ENCODE data around the gene TARS1. TPM values are rescaled to one million over a fixed set of nuclear protein-coding genes. Genes with fewer than 3 reads are reported as not detected.

TARS1 gene
- total and polyA plus RNA-seq, 2 of the 8 experiments (the other 6 are each of a cell fraction or from before 2014, with no cell fraction given) = 94.4 to 445 TPM

- TF ChIP-seq, protein P1, sequence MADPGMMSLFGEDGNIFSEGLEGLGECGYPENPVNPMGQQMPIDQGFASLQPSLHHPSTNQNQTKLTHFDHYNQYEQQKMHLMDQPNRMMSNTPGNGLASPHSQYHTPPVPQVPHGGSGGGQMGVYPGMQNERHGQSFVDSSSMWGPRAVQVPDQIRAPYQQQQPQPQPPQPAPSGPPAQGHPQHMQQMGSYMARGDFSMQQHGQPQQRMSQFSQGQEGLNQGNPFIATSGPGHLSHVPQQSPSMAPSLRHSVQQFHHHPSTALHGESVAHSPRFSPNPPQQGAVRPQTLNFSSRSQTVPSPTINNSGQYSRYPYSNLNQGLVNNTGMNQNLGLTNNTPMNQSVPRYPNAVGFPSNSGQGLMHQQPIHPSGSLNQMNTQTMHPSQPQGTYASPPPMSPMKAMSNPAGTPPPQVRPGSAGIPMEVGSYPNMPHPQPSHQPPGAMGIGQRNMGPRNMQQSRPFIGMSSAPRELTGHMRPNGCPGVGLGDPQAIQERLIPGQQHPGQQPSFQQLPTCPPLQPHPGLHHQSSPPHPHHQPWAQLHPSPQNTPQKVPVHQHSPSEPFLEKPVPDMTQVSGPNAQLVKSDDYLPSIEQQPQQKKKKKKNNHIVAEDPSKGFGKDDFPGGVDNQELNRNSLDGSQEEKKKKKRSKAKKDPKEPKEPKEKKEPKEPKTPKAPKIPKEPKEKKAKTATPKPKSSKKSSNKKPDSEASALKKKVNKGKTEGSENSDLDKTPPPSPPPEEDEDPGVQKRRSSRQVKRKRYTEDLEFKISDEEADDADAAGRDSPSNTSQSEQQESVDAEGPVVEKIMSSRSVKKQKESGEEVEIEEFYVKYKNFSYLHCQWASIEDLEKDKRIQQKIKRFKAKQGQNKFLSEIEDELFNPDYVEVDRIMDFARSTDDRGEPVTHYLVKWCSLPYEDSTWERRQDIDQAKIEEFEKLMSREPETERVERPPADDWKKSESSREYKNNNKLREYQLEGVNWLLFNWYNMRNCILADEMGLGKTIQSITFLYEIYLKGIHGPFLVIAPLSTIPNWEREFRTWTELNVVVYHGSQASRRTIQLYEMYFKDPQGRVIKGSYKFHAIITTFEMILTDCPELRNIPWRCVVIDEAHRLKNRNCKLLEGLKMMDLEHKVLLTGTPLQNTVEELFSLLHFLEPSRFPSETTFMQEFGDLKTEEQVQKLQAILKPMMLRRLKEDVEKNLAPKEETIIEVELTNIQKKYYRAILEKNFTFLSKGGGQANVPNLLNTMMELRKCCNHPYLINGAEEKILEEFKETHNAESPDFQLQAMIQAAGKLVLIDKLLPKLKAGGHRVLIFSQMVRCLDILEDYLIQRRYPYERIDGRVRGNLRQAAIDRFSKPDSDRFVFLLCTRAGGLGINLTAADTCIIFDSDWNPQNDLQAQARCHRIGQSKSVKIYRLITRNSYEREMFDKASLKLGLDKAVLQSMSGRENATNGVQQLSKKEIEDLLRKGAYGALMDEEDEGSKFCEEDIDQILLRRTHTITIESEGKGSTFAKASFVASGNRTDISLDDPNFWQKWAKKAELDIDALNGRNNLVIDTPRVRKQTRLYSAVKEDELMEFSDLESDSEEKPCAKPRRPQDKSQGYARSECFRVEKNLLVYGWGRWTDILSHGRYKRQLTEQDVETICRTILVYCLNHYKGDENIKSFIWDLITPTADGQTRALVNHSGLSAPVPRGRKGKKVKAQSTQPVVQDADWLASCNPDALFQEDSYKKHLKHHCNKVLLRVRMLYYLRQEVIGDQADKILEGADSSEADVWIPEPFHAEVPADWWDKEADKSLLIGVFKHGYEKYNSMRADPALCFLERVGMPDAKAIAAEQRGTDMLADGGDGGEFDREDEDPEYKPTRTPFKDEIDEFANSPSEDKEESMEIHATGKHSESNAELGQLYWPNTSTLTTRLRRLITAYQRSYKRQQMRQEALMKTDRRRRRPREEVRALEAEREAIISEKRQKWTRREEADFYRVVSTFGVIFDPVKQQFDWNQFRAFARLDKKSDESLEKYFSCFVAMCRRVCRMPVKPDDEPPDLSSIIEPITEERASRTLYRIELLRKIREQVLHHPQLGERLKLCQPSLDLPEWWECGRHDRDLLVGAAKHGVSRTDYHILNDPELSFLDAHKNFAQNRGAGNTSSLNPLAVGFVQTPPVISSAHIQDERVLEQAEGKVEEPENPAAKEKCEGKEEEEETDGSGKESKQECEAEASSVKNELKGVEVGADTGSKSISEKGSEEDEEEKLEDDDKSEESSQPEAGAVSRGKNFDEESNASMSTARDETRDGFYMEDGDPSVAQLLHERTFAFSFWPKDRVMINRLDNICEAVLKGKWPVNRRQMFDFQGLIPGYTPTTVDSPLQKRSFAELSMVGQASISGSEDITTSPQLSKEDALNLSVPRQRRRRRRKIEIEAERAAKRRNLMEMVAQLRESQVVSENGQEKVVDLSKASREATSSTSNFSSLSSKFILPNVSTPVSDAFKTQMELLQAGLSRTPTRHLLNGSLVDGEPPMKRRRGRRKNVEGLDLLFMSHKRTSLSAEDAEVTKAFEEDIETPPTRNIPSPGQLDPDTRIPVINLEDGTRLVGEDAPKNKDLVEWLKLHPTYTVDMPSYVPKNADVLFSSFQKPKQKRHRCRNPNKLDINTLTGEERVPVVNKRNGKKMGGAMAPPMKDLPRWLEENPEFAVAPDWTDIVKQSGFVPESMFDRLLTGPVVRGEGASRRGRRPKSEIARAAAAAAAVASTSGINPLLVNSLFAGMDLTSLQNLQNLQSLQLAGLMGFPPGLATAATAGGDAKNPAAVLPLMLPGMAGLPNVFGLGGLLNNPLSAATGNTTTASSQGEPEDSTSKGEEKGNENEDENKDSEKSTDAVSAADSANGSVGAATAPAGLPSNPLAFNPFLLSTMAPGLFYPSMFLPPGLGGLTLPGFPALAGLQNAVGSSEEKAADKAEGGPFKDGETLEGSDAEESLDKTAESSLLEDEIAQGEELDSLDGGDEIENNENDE (IDR thresholded peaks at IDR 0.05; ENCODE audit: insufficient replicate concordance, low read length) = no peak
- no peak for TF ChIP-seq SUZ12 (IDR thresholded peaks at IDR 0.05; ENCODE audit: low read length)
- TF ChIP-seq RAD21 (IDR thresholded peaks at IDR 0.05 in 1 of 2, conservative IDR thresholded peaks at IDR 0.05 in 1 of 2; ENCODE audit: low read depth in 2 of 2, low read length in 2 of 2) = no peak
- no peak for TF ChIP-seq JUND (IDR thresholded peaks at IDR 0.05; ENCODE audit: low read length)
- no peak for TF ChIP-seq RFX5 (IDR thresholded peaks at IDR 0.05; ENCODE audit: borderline replicate concordance, low read depth, low read length)
- TF ChIP-seq KDM4A (IDR thresholded peaks at IDR 0.05; ENCODE audit: low read depth, low read length, severe bottlenecking) = peak; percentile 42
- no peak for TF ChIP-seq POLR2A (IDR thresholded peaks at IDR 0.05; ENCODE audit: control extremely low read depth in 1 of 2, low read depth in 2 of 2, low read length in 2 of 2)
- TF ChIP-seq CHD1 (IDR thresholded peaks at IDR 0.05; ENCODE audit: low read depth, low read length) = no peak
- no peak for TF ChIP-seq GTF2F1 (IDR thresholded peaks at IDR 0.05; ENCODE audit: borderline replicate concordance, low read depth, low read length)
- TF ChIP-seq USF2 (IDR thresholded peaks at IDR 0.05; ENCODE audit: low read length) = no peak
These were observed 772 bp upstream of the TARS1 start (continued) for GRCh38 chr5:33439905-33440481.
